T-helper 2 cell treated with Interferon-gamma antibody and Interleukin-4, amounts not matched to agents 100 ng/mL and 5 ng/mL, for 36 hours (primary cell): Measurements from ENCODE around the gene CTDNEP1. TPM values are rescaled to one million over a fixed set of nuclear protein-coding genes. Genes with fewer than 3 reads are reported as not detected.

Source experiments
- intact Hi-C: fragments of 100-400 bp; cut with micrococcal nuclease; formaldehyde crosslinking; loops from one replicate; pipeline ENCODE4 v1.15.1; 2023
- total RNA-seq: library from RNA; stranded (reverse); gene quantifications from 2 replicates; pipeline ENCODE4 v1.2.3, GENCODE V29; 2022

CTDNEP1 gene
- total RNA-seq, 1 donor from 2014 or later, result 170 TPM

DNA sequence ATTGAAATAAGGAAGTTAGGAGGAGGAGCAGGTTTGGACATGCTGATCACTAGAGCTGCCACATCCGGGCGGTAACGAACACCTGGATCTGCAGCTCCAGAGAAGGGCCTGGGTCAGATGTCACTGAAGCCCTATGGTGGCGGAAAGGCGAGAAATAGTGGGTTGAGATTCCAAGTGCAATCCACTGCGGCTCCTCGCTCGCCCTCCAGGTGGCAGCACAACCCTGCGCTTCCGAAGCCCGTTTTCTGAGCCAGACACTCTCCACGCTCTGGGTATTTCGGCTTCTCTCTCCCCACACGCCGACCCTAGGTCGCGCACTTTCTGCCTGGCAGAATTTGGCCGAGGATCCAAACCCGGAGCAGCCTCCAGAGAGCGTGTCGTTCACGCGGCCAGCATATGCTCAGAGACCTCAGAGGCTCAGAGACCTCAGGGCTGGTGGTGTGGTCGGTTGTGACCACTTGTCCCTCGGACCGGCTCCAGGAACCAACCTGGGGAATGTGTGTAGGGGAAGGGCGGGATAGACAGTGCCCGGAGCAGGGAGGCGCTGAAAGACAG is 29.1 kb upstream of the CTDNEP1 start:
- intact Hi-C loops, result loop anchor here (1.0 kb wide), 3 partner anchors 16 to 71 kb away; partner anchors contain the start of gene EIF5A

DNA sequence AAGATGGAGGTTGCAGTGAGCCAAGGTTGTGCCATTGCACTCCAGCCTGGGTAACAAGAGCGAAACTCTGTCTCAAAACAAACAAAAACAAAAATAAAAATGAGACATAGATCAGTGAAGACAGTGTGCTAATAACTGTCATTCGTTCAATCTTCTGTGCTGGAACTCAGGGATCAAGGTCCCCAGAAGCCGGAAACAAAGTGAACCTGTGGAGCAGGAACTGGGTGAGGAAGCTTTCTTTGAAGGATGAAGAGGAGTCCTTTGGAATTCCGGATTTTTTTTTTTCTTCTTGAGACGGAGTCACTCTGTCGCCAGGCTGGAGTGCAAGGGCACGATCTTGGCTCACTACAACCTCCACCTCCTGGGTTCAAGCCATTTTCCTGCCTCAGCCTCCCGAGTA is 27.9 kb upstream of the CTDNEP1 start:
- intact Hi-C loops, result no loop called here

DNA sequence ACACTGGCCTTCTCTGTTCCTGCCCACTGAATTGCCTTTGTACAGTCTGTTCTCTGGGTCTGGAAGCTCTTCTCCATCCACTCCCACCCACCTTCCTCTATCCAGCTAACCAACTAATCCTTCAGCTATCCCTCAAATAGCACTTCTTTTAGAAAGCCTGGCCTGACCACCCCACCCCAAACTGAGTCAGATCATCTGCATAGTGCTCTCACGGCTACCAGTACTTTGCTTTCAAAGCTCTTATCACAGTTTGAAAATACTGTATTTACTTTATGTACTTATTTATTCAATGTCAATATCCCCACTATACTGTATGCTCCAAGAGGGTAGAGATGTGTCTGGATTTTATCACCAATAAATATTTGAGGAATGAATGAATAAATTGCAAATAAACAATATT is 15.2 kb upstream of the CTDNEP1 start:
- intact Hi-C loops, result no loop called here

DNA sequence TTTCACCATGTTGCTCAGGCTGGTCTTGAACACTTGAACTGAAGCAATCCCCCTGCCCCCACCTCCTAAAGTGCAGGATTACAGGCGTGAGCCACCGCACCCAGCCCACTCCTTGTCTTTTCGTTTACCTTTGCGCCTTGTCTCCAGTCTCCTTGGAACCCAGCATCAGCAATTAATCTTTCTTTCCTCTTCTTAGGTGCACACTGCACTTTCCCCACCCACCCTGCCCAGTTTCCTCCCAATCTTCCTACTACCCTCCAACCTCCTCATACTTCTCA is 12.2 kb upstream of the CTDNEP1 start:
- intact Hi-C loops, result no loop called here

DNA sequence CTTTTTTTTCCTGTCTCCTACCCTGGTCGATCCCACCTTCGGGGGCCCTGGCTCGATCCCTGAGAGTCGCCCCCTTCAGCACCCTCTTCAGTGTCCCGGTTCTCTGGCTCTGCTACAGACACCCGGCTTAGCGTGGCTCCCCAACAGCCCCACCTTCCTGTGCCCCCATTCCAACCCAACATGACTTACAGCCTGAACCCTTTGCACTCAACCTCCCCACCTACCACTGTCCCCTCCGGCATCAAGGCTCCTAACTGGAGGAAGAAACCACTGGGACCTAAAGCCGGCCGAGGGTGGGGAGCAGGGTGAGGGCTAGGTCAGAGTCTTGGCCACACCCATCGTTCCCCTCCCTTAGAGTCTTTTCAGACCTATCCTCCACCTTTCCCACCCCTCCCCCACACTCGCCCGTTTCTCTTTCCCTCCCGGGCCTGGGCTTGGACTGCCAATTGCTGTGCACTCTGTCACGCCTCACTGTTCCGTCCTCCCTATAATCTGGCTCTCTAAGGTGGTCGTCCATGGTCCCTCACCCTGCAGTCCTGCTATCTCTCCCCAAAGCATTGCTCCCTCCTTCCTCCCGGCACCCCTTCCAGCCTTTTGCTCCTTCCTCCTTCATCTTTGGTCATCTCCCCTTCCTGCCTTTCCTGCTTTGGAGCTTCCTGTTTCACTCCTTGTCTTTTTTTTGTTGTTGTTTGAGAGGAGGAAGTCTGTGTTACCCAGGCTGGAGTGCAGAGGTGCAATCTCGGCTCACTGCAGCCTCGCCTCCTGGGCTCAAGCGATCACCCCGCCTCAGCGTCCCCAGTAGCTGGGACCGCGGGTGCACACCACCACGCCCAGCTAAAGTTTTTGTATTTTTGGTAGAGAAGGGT is 11.6 kb upstream of the CTDNEP1 start:
- intact Hi-C loops, result no loop called here

DNA sequence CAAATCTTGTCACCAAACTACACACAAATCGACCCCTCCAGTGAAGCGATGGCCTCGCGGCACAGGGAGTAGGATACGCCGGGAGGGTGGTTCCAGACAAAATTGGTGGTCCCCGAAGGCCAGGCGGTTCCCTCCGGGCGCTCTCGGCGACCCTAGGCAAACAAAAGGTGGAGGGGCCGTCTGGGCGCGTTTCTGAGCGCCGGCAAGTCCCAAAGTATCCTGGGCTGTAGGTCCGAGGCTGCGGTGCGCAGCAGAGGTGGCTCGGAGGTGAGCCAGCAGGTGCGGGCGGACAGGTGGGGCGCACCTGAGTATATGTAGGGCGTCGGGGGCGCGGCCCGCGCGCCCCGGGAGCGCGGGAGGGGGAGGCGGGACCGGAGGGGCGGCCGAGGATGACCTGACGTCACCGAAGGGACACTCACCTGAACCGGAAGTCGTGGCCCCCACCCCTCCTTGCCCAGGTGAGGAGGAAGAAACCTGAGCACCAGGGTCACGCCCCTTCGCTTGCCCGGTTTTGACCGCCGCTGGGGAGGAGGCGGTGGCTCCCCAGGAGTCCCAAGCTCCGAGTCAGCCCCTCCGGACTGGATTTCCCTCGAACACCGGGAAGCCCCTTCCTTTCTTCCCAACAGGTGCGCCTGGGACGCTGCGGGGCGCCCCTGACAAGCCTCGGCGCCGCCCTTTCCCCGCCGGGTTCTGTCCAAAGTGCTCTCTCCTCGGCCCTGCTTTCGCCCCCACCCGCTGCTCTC is 10.8 kb upstream of the CTDNEP1 start, which contains the start of gene CLDN7:
CLDN7 (minus strand) TSS at position 287 of the 743 bp plus-strand sequence. CDS start 435 bp downstream, outside the sequence.
- intact Hi-C loops, result no loop called here

GRCh38 chr17:7261379-7262191 is 10.1 kb upstream of the CTDNEP1 start:
- intact Hi-C loops, result no loop called here

DNA sequence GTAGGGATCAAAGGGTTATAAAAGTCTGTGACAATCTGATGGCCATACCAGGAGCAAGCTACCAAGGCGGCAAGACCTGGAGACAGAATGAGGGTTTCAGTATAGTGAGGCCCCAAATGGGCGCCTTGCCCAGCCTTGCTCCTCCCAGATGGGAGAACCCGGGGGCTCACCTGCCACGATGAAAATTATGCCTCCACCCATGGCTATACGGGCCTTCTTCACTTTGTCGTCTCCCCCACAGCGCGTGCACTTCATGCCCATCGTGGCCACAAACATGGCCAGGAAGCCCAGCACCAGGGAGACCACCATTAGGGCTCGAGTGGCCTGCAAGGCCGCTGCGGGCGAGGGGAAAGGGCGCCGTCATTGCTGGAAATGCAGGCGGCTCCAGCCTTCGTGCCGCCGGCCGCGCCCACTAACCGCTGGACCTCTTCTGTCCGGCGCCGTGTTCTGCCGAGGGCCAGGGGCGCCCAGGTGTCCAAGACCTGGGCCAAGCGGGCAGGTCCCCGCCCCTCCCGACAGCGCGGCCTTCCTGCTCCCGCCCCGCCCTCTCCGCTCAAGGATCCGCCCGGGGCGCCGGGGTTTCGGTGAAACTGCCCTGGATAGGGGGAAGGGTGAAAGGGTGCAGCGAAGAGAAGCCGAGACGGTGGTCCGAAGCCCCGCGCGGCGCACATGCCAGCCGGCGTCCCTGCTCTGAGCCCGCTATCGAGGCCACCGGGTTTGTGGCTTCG is 9.3 kb upstream of the CTDNEP1 start:
- intact Hi-C loops, result no loop called here

GRCh38 chr17:7260151-7260550 is 8.6 kb upstream of the CTDNEP1 start:
- intact Hi-C loops, result no loop called here

DNA sequence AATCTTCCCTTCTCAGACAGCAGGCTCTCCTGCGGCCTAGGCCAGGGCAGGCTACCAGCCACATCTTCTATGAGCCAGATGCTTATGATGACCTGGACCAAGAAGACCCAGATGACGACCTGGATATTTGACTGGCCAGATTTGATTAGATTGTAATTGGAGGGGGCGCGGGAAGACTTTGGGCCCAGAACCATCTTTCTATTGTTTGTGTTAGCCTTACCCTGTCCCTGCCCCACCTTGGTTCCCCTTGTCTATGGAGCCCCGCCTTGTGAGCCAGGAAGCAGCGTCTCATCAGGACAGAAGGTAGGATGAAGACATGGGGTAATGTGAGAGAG is 8.0 kb upstream of the CTDNEP1 start:
- intact Hi-C loops, result no loop called here

- intact Hi-C loops, result no loop called here
Observed at GRCh38 chr17:7258731-7259554, 7.4 kb upstream of the CTDNEP1 start.

DNA sequence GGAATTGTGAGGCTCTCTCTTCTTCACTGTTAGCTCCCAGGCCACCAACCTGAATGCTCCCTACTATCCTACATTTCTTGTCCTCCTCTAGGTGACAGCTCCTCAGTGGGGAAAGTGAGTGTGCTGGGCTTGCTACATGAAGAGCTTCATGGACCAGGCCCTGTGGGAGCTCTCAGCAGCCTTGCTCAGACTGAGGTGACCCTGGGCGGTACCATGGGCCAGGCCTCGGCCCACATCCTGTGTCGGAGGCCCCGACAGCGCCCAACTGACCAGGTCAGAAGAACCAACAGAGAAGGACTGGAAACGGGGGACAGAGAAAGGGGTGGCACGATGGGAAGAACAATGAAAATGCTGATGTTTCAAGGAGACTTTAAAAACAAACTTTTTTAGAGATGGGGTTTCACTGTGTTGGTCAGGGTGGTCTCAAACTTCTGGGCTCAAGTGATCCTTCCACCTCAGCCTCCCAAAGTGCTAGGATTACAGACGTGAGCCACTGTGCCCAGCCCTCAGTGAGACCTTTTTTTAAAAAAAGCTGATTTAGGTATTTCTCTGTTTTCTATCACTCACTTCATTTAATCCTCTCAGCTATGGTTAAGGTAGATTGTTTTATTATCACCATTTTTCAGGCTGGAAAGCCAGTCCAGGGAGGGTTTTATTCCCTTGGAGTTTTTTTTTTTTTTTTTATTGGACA is 5.4 kb upstream of the CTDNEP1 start:
- intact Hi-C loops, result no loop called here

DNA sequence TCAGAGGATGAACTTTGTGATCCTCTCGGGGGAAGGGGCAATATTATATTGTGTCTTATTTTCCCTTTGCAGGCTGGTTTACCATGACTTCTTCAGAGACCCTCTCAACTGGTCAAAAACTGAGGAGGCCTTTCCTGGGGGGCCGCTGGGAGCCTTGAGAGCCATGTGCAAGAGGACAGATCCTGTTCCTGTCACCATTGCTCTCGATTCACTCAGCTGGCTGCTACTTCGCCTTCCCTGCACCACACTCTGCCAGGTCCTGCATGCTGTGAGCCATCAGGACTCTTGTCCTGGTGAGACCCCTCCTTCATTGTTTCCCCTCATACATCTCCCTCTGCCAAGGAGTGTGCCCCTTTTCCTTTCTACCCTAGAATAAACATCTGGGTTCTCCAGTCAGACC is 3.0 kb upstream of the CTDNEP1 start:
- intact Hi-C loops, result loop anchor here (5.0 kb wide), 3 partner anchors 148 to 433 kb away; partner anchors contain the start of genes FGF11, TMEM102, TMEM256 and TP53

- intact Hi-C loops, result loop anchor here (2.0 to 5.0 kb wide), 4 partner anchors 149 to 434 kb away; partner anchors contain the start of genes FGF11, TMEM102, TMEM256 and TP53
Observed at GRCh38 chr17:7253082-7253481, 1.5 kb upstream of the CTDNEP1 start.

GRCh38 chr17:7252176-7253043 is 876 bp upstream of the CTDNEP1 start, which contains the start of gene ELP5:
Gene ELP5, plus strand, starts transcription at chr17:7252215. Its CDS starts 336 bp downstream, at chr17:7252551.
- intact Hi-C loops, result loop anchor here (1.0 to 5.0 kb wide), 8 partner anchors 13 to 435 kb away; partner anchors contain the start of genes EIF5A, FGF11, PHF23 and TMEM102

GRCh38 chr17:7250695-7251627 is 573 bp downstream of the CTDNEP1 start:
- intact Hi-C loops, result loop anchor here (5.0 kb wide), 3 partner anchors 151 to 436 kb away; partner anchors contain the start of genes FGF11, TMEM102, TMEM256 and TP53

- intact Hi-C loops, result loop anchor here (5.0 kb wide), 3 partner anchors 152 to 437 kb away; partner anchors contain the start of genes FGF11, TMEM102, TMEM256 and TP53
Observed at GRCh38 chr17:7249830-7250229, 1.7 kb downstream of the CTDNEP1 start.
